NCI-H2107 (cell line): ENCODE results near the gene PRDM5.

Experiments
- DNase-seq: peaks from one replicate; lab custom pipeline; 2025; lab: John Stamatoyannopoulos, UW

The PRDM5 gene

GRCh38 chr4:120855307-120856001 is 67.1 kb downstream of the PRDM5 start:
- DNase-seq = no peak

GRCh38 chr4:120853161-120853935 is 69.2 kb downstream of the PRDM5 start:
- DNase-seq = no peak

GRCh38 chr4:120850018-120850599 is 72.4 kb downstream of the PRDM5 start:
- no peak for DNase-seq

GRCh38 chr4:120847019-120847582 is 75.4 kb downstream of the PRDM5 start:
- DNase-seq = no peak

GRCh38 chr4:120844528-120844921 is 78.0 kb downstream of the PRDM5 start:
- no peak for DNase-seq

GRCh38 chr4:120843849-120844527 is 78.5 kb downstream of the PRDM5 start:
- peak; percentile 17 for DNase-seq

GRCh38 chr4:120842031-120842430 is 80.5 kb downstream of the PRDM5 start:
- no peak for DNase-seq

GRCh38 chr4:120841580-120841979 is 80.9 kb downstream of the PRDM5 start:
- no peak for DNase-seq

- no peak for DNase-seq
Measured at GRCh38 chr4:120839974-120840751, 82.4 kb downstream of the PRDM5 start.

GRCh38 chr4:120839334-120839973 is 83.1 kb downstream of the PRDM5 start:
- no peak for DNase-seq

GRCh38 chr4:120838784-120839183 is 83.7 kb downstream of the PRDM5 start:
- DNase-seq = no peak

GRCh38 chr4:120837656-120838055 is 84.9 kb downstream of the PRDM5 start:
- DNase-seq = no peak

GRCh38 chr4:120835342-120835741 is 87.2 kb downstream of the PRDM5 start:
- DNase-seq = no peak

GRCh38 chr4:120830204-120830603 is 92.3 kb downstream of the PRDM5 start:
- no peak for DNase-seq

- DNase-seq = no peak
Measured at GRCh38 chr4:120829113-120829831, 93.3 kb downstream of the PRDM5 start.

- DNase-seq = no peak
Measured at GRCh38 chr4:120826853-120827252, 95.7 kb downstream of the PRDM5 start.

GRCh38 chr4:120826449-120826848 is 96.1 kb downstream of the PRDM5 start:
- DNase-seq = no peak

- no peak for DNase-seq
Measured at GRCh38 chr4:120824946-120825345, 97.6 kb downstream of the PRDM5 start.

- DNase-seq = no peak
Measured at GRCh38 chr4:120821977-120822376, 100.5 kb downstream of the PRDM5 start.

GRCh38 chr4:120821029-120821428 is 101.5 kb downstream of the PRDM5 start:
- no peak for DNase-seq
